Activated naive CD8-positive, alpha-beta T cell treated with anti-CD3 and anti-CD28 coated beads, Interleukin-2, amount 50 U/mL, for 24 hours (primary cell): ENCODE results near the gene ANXA4.

Experiments used
- ATAC-seq: fragments of 150-1000 bp; cut with Tn5 transposase; one replicate; pipeline ENCODE4 v1.10.0; 2021
- DNase-seq: peaks from one replicate; pipeline ENCODE4 v3.0.0; 2021
- H3K27ac Mint-ChIP-seq: one replicate; pipeline ENCODE4 v1.8.0; 2021; ENCODE audit warnings: mild to moderate bottlenecking, mixed read lengths
- H3K27me3 Mint-ChIP-seq: one replicate; pipeline ENCODE4 v1.8.0; 2021; ENCODE audit warnings: mixed read lengths
- H3K36me3 Mint-ChIP-seq: one replicate; pipeline ENCODE4 v1.8.0; 2021; ENCODE audit warnings: low read depth, mixed read lengths
- H3K4me1 Mint-ChIP-seq: one replicate; pipeline ENCODE4 v1.8.0; 2021; ENCODE audit warnings: mixed read lengths
- H3K4me3 Mint-ChIP-seq: one replicate; pipeline ENCODE4 v1.8.0; 2021; ENCODE audit warnings: mild to moderate bottlenecking, moderate library complexity, mixed read lengths
- H3K9me3 Mint-ChIP-seq: one replicate; pipeline ENCODE4 v1.8.0; 2021; ENCODE audit warnings: mixed read lengths

The ANXA4 gene

DNA sequence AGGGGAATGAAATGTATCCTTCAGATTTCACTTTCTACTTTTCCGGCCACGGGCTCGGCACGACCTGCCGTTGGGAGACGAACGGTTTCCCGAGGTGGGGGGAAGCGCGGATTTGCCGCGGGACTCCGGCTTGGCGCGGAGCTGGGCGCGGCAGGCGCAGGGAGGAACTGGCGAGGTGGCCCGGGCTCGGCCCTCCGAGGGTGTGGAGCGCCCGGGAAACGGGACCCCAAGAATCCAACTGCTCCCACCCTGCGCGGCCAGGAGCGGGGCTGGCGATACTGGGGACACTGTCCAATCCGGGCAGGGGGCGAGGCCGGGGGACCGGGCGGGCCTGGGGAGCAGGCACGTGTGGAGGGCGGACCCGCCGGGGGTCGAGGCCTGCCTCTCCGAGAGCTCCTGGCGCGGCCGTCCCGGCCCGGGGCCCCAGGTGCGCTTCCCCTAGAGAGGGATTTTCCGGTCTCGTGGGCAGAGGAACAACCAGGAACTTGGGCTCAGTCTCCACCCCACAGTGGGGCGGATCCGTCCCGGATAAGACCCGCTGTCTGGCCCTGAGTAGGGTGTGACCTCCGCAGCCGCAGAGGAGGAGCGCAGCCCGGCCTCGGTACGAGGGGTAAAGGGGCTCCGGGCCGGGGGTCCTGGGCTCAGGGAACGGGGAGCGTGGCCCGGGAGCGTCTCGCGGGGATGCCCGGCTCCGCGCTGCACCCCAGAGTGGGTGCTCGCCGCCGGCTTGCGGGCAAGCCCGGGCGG is at the start of gene ANXA4:
Gene ANXA4, plus strand, starts transcription at position 560 of the 747 bp plus-strand sequence. CDS start 39,432 bp downstream, outside the sequence.
- Mint-ChIP-seq H3K4me1 (peaks cover 13% of the 10 kb centered on the region), H3K9me3 (no peaks in the 10 kb centered on the region), H3K36me3 (no peaks in the 10 kb centered on the region), H3K27ac (peak within 1 kb of the TSS; percentile 92), H3K4me3 (peak within 1 kb of the TSS; percentile 81), H3K27me3 (peaks cover 5% of the 10 kb centered on the region)
- ATAC-seq (peak; percentile 96), DNase-seq (peak; percentile 72)

DNA sequence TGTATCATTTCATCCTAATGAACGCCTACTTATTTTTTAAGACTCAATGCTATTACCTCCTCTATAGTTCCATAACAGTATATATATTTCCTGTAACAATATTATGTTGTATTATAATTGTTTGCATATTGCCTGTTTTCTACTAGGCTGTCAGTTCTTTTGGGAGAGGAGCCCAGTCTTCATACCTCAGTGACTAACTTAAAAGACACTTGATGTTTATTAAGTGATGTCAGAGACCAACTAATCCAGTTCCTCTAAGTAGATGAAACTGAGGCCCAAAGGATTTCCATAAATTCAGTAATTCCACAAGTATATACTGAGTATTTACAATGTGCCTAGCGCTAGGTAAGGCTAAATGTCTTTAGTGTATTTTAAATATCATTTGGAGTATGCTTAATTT is 49.5 kb upstream of the ANXA4 start:
- Mint-ChIP-seq H3K27me3 (peaks cover 2% of the 10 kb centered on the region), H3K36me3 (no peaks in the 10 kb centered on the region), H3K4me3 (no peak overlapping the region), H3K9me3 (no peaks in the 10 kb centered on the region), H3K4me1 (peaks cover 81% of the 10 kb centered on the region), H3K27ac (no peak overlapping the region)
- no peak for DNase-seq
- no peak for ATAC-seq

DNA sequence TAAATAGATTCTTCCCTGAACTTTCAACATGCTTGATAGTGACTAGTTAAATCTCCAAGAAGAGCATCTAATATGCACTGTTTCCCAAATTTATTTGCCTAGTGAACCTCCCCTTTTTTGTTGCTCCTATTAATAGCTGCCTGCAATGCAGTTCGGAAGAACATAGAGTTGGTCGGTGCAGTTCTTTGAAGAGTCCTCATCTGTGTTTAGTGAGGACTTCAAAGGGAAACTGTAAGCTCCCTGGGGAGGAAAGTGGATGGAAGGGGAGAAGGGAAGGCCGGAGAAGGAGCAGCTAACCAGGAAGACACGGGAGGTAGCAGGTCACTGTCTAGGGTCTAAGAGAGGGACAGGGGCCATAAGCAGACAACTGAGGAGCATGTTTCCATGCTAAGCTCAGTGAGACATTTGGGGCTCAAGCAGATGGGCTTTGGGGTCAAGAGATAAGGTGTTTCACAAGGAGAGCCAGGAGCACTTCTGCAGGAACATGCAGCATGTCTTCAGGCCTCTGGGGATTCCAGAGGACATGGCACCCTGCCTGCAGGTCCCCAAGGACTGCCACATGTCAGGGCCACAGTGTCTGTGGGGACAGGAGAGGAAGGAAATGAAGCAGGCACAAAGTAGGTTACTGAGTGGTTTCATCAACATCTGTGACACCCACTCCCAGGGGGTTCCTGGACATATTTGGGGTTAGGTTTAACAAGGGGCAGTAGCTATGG is 48.7 kb upstream of the ANXA4 start:
- Mint-ChIP-seq H3K4me1 (peaks cover 83% of the 10 kb centered on the region), H3K9me3 (no peaks in the 10 kb centered on the region), H3K27ac (peak overlapping the region; percentile 74), H3K4me3 (peak overlapping the region; percentile 19), H3K36me3 (no peaks in the 10 kb centered on the region), H3K27me3 (peaks cover 2% of the 10 kb centered on the region)
- ATAC-seq (no peak), DNase-seq (peak; percentile 28)

DNA sequence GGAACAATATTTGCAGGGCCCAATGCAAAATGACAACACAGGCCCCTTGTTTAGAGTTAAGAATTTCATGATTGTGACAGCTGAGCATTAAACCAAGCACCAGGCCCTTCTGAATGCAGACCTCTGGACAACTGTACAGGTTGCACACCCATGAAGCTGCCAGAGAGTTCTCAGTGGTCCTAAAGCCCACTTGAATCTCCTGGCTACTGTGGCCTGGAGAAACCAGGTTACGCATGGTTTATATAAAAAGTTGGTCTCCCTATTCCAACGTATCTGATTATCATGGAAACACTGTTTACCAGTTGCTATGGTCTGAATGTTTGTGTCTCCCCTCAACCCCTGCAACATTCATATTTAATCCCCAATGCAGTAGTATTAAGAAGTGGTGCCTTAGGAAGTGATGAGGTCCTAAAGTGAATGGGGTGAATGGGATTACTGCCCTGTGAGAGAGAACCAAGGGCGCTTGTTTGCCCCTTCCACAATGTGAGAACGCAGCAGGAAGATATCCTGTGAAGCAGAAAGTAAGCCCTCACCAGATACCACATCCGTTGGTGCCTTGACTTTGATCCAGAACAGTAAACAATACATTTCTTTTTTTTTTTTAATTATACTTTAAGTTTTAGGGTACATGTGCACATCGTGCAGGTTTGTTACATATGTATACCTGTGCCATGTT is 48.0 kb upstream of the ANXA4 start:
- Mint-ChIP-seq H3K4me1 (peaks cover 82% of the 10 kb centered on the region), H3K36me3 (no peaks in the 10 kb centered on the region), H3K27me3 (peaks cover 2% of the 10 kb centered on the region), H3K4me3 (peak overlapping the region; percentile 38), H3K27ac (peak overlapping the region; percentile 74), H3K9me3 (no peaks in the 10 kb centered on the region)
- DNase-seq (no peak), ATAC-seq (no peak)

DNA sequence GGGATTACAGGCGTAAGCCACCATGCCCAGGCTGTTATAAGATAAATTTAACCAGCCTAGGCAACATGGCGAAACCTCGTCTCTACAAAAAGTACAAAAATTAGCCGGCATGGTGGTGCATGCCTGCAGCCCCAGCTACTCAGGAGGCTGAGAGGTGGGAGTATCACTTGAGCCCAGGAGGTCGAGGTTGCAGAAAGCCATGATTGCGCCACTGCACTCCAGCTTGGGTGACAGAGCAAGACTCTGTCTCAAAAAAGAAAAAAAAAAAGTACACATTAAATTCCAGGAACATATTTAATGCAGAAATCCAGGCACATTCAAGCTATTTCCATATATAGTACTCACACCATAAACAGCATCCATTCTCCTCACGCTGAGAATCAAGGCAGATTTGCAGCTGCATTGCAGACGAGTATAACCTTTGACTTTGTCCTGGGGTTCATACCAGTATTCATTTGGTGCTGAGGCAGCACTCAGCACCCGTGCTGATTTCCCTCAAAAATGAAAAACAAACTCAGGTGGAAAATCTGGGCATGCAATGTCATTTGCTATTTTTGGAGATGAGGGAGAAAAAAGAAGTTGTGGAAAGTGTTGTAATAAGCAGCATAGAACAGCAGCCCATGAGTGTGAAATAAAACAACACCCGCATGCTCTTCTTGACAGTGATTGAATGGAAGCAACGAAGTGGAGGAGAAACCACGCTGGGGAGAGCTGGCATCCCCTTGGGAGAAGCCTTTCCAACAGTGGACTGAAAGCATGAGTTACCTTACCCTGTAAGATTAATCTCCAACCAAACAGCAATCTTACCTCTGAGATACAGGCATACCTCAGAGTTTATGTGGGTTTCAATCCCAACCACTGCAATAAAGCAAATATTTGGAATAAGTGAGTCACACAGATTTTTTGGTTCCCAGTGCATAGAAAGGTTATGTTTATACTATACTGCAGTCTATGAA is 46.8 kb upstream of the ANXA4 start:
- Mint-ChIP-seq H3K27me3 (peaks cover 2% of the 10 kb centered on the region), H3K9me3 (no peaks in the 10 kb centered on the region), H3K36me3 (no peaks in the 10 kb centered on the region), H3K4me1 (peaks cover 74% of the 10 kb centered on the region), H3K4me3 (peak overlapping the region; percentile 6), H3K27ac (peak overlapping the region; percentile 45)
- ATAC-seq, result peak; percentile 87
- DNase-seq, result no peak

DNA sequence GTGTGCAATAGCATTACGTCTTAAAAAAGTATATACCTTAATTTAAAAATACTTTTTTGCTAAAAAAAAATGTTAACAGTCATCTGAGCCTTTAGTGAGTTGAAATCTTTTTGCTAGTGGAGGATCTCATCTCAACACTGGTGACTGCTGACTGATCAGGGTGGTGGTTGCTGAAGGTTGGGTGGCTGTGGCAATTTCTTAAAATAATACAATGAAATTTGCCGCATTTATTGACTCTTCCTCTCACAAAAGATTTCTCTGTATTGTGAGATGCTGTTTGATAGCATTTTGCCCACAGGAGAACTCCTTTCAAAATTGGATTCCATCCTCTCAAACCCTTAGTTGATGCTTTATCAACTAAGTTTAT is 46.1 kb upstream of the ANXA4 start:
- Mint-ChIP-seq H3K27ac (no peak overlapping the region), H3K36me3 (no peaks in the 10 kb centered on the region), H3K4me1 (peaks cover 68% of the 10 kb centered on the region), H3K4me3 (no peak overlapping the region), H3K9me3 (no peaks in the 10 kb centered on the region), H3K27me3 (peaks cover 2% of the 10 kb centered on the region)
- no peak for ATAC-seq
- no peak for DNase-seq

DNA sequence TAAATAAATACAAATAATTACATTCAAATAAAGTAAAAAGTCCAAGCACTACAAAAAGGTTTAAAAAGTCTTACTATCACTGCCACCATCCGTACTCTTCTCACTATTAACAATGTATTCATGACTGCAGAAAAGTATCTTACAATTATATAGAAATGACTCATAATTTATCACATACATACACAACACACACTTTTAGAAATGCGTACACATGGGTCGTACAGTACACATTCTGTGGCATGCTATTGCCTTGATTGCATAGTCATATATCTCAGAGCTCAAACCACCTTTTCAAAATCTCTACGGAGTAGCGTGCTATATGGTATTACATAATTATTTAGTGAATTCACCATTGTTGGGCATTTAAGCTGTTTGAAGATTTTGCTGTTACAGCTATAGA is 41.6 kb upstream of the ANXA4 start:
- no peak for DNase-seq
- H3K4me3 Mint-ChIP-seq, result no peak overlapping the region
- no peak for ATAC-seq
- H3K36me3 Mint-ChIP-seq, result no peaks in the 10 kb centered on the region
- H3K4me1 Mint-ChIP-seq, result peaks cover 33% of the 10 kb centered on the region
- H3K9me3 Mint-ChIP-seq, result no peaks in the 10 kb centered on the region
- H3K27me3 Mint-ChIP-seq, result peaks cover 2% of the 10 kb centered on the region
- H3K27ac Mint-ChIP-seq, result no peak overlapping the region

DNA sequence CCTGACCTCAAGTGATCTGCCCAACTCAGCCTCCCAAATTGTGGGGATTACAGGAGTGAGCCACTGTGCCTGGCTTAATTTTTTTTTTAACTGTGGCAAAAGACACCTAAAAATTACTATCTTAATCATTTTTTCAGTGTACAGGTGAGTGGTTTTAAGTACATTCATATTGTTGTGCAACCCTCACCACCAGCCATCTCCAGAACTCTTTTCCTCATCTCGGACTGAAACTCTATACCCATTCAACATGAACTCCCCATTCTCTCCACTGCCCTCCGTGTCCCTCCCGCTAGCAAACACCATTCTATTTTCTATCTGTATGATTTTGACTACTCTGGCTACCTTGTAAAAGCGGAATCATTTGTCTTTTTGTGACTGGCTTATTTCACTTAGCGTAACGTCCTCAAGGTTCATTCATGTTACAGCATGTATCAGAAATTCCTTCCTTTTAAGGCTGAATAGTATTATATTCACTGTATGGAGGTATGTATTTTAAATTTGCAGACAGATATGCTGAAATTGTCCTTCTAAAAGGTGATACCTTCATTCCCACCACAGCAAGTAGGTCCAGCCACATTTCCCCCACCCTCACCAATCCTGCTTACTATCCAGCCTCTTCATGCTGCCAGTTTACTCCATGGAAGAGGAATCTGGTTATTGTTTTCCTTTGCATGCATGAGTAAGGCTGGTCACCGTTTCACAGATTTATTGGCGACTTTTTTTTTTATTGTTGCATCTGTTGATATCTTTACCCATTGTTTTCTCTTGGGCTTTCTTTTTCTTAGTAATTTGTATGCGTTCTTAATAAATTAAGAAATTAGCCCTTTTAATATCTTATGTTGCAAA is 40.6 kb upstream of the ANXA4 start:
- no peaks in the 10 kb centered on the region for H3K36me3 Mint-ChIP-seq
- H3K4me1 Mint-ChIP-seq, result peaks cover 25% of the 10 kb centered on the region
- DNase-seq, result no peak
- H3K27ac Mint-ChIP-seq, result no peak overlapping the region
- no peak overlapping the region for H3K4me3 Mint-ChIP-seq
- H3K27me3 Mint-ChIP-seq, result peaks cover under 1% of the 10 kb centered on the region
- no peaks in the 10 kb centered on the region for H3K9me3 Mint-ChIP-seq
- ATAC-seq, result no peak

DNA sequence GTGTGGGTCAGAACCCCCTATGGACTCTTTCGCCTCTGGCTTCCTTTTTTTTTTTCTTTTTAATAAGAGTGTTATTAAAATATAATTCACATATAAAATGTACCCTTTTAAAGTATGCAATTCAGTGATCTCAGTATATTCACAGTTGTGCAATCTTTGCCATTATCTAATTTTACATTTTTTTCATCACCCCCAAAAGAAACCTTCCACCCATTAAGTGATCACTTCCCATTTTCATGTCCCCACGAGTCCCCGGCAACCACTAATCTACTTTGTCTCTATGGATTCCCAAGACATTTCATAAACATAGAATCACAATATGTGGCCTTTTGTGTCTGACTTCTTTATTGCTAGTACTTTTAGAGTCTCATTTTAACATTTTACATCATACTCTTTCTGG is 38.7 kb upstream of the ANXA4 start:
- no peak for ATAC-seq
- Mint-ChIP-seq H3K4me1 (peaks cover 15% of the 10 kb centered on the region), H3K9me3 (no peaks in the 10 kb centered on the region), H3K27me3 (no peaks in the 10 kb centered on the region), H3K36me3 (no peaks in the 10 kb centered on the region), H3K27ac (peak overlapping the region; percentile 15), H3K4me3 (no peak overlapping the region)
- DNase-seq, result no peak

DNA sequence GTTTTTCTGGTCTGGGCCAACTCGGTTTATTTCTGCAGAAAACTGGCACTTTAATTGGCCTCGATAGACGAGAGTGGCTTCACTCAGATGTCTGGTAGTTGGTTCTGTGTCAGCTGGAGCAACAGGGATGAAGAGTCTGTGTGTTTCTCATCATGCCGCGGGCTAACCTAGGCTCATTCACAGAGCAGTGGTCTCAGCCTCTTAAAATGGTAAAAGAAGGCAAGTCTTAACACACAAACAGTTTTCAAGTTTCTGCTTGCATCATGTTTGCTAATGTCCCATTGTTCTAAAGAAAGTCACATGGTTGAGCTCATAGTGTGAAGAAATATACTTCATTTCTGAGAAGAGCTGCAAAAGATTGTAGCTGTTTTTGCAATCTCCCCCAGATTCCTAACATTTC is 37.5 kb upstream of the ANXA4 start:
- no peak for DNase-seq
- Mint-ChIP-seq H3K27ac (no peak overlapping the region), H3K4me1 (peaks cover 7% of the 10 kb centered on the region)

DNA sequence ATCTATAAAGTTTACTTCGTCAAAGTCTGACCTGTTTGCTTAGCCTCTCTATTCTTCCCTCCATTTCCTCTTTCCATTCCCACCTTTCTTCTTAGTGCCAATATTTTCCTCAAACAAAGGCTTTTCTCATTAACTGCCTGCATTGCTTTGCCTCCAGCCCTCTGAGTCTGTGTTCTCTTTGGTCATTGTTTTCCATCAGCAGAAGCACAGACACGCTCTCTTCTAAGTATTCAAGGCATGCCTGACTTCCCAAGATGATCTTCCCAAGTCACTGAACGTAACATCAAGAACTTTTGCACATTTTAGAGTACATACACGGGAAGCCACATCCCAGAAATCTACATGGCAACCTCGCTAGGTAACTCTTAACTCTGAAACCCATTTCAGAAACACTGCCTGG is 32.6 kb upstream of the ANXA4 start:
- Mint-ChIP-seq H3K4me3 (no peak overlapping the region), H3K27me3 (no peaks in the 10 kb centered on the region), H3K9me3 (no peaks in the 10 kb centered on the region), H3K27ac (no peak overlapping the region), H3K36me3 (no peaks in the 10 kb centered on the region), H3K4me1 (peaks cover 5% of the 10 kb centered on the region)
- DNase-seq (no peak), ATAC-seq (no peak)

More for the DNA sequence above, 37.5 kb upstream of the ANXA4 start:
- no peak for ATAC-seq
- no peaks in the 10 kb centered on the region for H3K9me3 Mint-ChIP-seq
- no peak overlapping the region for H3K4me3 Mint-ChIP-seq
- no peaks in the 10 kb centered on the region for H3K36me3 Mint-ChIP-seq
- H3K27me3 Mint-ChIP-seq, result no peaks in the 10 kb centered on the region

DNA sequence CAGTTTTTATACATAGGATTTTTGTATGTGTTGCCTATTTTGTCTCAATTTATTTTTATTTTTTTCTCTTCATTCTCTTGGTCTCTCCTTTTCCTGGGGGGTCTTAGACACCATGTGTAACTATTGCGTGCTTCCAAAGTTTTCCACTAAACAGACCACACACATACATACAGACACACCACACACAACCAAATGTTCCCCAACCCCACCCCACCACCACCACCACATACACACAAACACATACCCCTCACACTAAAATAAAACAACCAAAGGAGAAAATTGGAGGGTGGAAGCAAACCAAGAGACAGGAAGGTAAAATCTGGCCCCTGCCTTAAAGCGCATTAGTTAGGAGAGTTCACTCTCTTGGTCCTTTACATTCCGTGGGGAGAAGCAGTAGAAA is 30.0 kb upstream of the ANXA4 start:
- DNase-seq (no peak), ATAC-seq (no peak)
- H3K27ac Mint-ChIP-seq, result no peak overlapping the region
- H3K4me1 Mint-ChIP-seq, result peaks cover 11% of the 10 kb centered on the region
- no peaks in the 10 kb centered on the region for H3K27me3 Mint-ChIP-seq
- H3K9me3 Mint-ChIP-seq, result no peaks in the 10 kb centered on the region
- H3K4me3 Mint-ChIP-seq, result no peak overlapping the region
- H3K36me3 Mint-ChIP-seq, result no peaks in the 10 kb centered on the region

DNA sequence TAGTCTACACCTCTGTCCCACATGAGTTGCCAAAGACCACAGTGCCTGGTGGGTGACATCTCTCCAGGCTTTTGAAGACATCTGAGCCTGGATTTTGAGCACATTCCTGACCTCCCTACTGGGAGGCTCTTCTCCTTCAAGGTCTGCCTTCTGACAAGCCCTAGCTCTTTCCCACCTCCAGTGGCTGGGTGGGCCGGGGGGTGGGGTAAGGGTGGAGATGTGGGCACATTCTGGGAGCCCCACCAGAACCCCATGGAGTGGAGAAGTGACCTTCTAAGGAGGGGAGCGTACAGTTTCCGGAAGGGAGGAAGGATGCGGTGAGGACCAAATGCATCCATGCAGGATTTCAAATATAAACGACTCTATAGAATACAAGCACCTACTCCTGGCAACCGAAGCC is 27.9 kb upstream of the ANXA4 start:
- Mint-ChIP-seq H3K4me3 (no peak overlapping the region), H3K27ac (no peak overlapping the region), H3K36me3 (no peaks in the 10 kb centered on the region), H3K4me1 (peaks cover 10% of the 10 kb centered on the region), H3K9me3 (no peaks in the 10 kb centered on the region), H3K27me3 (no peaks in the 10 kb centered on the region)
- DNase-seq (no peak), ATAC-seq (no peak)
